Nucleus accumbens (tissue), 56 donors: Measurements from ENCODE around the gene F13B.
"Not testable (repeated sequence)": the region's sequence is repeated elsewhere in the genome, so short reads cannot be mapped to it uniquely, and the experiment has no call there.

Source experiments
- DNase-seq, 56 donors: peaks; one replicate each; lab custom pipeline; 2025; lab: John Stamatoyannopoulos, UW

Gene F13B

DNA sequence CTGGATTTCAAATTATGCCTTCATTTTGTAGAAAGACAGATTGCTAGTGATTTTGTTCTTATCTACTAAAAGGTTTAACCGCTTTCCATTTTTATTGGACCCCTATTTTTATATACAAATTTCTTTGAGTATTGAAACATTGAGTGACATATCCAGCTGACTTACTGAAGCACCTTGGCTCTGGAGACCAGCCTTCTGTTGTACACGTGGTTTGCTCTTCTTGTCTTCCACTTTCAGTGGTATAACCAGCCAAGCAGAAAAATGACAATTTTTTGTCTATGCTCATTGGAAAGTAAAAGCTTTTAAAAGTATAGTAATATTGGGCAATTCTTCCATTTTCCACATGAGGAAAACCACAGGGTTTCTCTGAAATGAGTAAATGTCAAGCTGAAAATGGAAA is 4.4 kb downstream of the F13B start:
- DNase-seq: no peak

DNA sequence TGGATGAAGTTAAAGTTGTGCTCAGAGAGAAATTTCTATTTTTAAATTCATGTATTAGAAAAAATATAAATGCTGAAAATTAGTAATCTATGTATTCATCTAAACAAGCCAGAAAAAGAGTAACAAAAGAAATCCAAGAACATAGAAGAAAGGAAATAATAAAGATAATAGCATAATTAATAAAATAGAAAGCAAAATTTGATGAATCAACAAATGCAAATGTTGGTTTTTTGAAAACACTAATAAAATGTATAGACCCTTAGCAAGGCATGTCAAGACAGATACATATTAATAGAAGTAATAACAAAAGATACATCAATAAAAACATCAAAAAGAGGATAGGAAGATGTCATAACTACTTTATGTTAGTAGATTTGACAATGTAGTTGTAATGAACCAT is 18.0 kb downstream of the F13B start:
- DNase-seq: no peak

- DNase-seq: no peak
Measured at GRCh38 chr1:197042676-197043341, 24.3 kb downstream of the F13B start.

DNA sequence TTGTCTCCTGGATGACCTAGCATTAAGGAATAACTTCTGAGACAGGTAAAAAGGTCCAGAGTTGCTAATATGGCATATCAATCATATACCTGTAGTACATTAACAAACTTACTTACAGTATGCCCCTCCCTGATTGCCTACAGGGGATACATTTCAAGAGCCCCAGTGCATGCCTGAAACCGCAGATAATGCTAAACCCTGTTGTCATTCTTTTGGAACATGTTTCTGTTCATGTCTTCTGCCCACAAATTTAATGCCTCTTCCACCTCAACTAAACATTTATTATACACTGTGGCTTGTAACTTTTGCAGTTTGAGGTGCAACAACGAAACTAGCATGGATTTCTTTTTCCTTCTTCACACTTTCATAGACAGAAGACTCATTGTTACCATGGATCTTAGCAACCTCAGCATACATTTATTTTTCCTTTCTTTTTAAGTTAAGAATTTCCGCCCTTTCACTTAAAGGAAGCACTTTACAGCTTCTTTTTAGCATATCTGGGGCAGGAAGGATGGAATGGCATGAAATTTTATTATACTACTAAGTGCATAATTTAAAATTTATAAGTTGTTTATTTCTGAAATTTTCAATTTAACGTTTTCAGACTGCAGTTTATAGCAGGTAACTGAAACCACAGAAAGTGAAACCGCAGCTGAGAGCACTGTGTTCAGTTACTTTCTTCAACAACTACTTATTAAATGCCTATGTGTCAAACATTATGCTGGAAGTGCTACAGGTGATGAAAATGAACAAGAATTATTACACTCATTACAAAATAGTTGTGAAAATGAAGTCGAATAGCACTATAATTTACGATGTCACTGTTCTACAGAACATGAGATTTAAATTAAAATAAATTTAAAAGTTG is 25.3 kb downstream of the F13B start:
- no peak for DNase-seq

DNA sequence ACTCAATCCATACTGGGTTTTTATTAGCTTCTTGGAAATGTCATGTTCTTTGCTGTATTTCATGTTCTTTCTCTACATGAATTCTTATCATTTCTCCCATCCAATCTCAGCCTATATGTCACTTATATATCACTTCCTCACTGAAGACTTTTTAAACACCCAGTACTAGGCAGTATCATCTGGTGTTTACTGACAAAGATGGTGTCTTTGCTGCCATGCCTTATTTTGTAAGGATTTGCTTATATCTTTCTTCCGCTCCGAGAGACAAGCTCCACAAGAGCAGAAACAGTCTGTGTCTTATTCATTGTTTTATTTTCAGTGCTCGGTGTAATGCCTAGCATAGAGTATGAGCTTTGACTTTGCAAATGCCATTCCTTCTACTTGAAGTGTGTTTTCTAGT is 30.2 kb downstream of the F13B start:
- no peak for DNase-seq

DNA sequence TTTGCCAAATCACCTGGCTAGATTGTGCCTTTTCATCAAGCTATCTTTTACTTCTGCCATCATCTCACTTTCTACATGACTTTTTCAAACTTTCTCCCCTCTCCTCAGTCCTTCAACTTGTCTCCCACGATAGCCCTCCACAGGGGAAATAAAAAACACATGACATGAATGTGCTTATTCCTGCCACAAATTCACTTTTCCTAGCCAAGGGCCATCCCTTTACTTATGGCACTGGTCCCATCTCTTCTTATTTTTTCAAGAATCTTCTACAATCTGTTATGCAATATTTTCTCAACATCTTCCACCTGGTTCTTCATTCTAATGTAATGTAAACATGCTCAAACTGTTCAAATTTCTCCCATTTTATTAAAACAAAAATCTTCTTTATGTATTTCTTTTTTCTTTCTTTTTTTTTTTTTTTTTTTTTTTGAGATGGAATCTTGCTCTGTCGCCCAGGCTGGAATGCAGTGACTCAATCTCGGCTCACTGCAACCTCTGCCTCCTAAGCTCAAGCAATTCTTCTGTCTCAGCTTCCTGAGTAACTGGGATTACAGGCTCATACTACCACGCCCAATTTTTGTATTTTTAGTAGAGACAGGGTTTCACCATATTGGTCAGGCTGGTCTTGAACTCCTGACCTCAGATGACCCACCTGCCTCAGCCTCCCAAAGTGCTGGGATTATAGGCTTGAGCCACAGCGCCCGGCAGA is 32.3 kb downstream of the F13B start:
- DNase-seq: not testable (repeated sequence)

GRCh38 chr1:197029749-197030148 is 37.3 kb downstream of the F13B start:
- no peak for DNase-seq

- DNase-seq: no peak
Measured at GRCh38 chr1:197027359-197027758, 39.7 kb downstream of the F13B start.

DNA sequence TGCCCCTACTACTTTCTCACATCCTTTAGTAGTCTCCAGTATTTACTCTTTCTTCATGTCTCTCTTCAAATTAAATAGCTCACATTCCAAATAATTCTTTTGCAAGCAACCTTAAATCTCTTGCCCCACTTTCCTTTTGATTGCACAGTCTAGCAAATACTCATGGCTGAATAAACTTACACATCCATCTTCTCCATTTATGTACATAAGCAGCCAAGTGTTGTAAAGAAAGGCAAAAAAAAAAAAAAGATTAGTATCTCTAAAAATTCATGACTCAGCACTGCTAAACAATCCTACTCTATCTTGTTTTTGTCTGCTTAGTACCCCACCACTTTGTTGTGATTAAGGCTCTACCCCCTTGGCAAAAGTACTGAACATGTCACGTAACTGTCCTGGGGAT is 42.6 kb downstream of the F13B start:
- no peak for DNase-seq

GRCh38 chr1:197021716-197022115 is 45.3 kb downstream of the F13B start:
- DNase-seq: no peak

GRCh38 chr1:197017558-197018146 is 49.4 kb downstream of the F13B start:
- DNase-seq: no peak

DNA sequence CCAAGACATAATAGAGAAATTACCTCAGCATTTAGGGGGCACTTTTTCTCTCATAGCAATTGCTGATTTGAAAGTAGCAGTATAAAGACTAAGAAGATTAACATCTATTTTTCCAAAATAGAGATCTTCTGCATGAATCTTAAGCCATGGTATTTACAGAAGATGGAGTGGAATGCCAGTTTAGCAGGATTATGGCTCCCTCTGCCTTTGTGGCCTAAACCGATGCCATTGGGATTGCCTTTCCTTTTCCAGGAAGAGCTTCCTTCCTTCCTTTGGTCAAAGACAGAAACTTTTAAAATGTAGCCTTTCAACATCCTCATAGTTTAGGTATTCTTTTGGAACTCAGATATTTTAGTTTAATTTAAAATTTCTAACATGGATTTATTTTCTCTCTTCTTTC is 50.3 kb downstream of the F13B start:
- no peak for DNase-seq

- no peak for DNase-seq
Measured at GRCh38 chr1:197013234-197013633, 53.8 kb downstream of the F13B start.

GRCh38 chr1:197011614-197012013 is 55.4 kb downstream of the F13B start:
- DNase-seq: no peak

- no peak for DNase-seq
Measured at GRCh38 chr1:197008861-197009260, 58.2 kb downstream of the F13B start.

- no peak for DNase-seq
Measured at GRCh38 chr1:197003132-197003531, 63.9 kb downstream of the F13B start.

DNA sequence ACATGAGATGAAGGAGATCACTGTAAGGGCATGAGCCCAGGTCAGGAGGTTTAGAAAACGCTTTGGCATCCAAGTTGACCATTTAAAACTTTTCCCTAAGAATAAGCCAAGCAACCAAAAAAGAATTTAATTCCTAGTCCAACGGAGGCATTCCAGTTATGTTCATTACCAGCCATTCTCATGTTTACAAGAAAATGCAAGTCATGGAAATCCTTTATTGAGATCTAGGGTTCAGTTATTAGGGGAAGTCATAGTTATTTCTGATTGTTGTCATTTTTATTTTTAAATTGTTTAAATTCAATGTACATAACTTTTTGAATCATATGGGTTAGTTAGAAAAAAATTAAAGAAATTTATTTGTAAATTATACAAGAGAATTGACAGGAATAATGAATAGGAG is 65.2 kb downstream of the F13B start:
- no peak for DNase-seq

DNA sequence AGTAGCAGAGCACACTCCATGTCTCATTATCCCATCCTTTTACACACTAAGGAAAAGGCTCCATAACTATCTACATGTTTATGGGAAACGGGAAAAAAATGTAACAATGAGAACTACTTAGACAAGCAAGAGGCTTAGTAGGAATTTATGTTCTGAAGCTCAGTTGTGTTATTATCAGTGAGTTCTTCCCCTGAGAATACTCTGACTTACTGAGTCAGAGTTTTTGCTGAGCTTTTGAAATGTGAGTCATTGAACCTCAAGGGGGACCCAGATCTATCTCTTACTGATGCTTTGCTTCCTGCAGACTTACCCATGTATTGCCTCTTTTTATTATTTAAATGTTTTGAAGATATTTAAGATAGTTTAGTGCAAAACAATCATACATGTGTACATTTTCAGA is 69.6 kb downstream of the F13B start:
- DNase-seq: no peak

DNA sequence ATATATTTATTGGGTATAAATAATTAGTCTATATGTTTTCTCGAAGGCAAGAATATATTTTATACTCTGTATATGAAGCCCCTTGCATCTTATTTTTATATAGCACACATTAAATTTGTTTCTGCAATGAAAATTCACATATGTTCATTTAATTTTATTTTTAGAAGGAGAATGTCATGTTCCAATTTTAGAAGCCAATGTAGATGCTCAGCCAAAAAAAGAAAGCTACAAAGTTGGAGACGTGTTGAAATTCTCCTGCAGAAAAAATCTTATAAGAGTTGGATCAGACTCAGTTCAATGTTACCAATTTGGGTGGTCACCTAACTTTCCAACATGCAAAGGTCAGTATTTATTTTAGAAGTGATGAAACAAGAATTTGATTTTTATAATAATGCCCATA is 73.1 kb downstream of the F13B start:
- DNase-seq: no peak

GRCh38 chr1:196991919-196992651 is 75.0 kb downstream of the F13B start:
- DNase-seq: not testable (repeated sequence)
